HG02623 (cell line): ENCODE results near the gene PAK4.
"Not testable (repeated sequence)": the region's sequence is repeated elsewhere in the genome, so short reads cannot be mapped to it uniquely, and the experiment has no call there.

ENCODE experiments used
- ATAC-seq: cut with Tn5 transposase; IDR thresholded peaks from one replicate; pipeline ENCODE4 v1.9.1; 2021; ENCODE audit warnings: moderate library complexity; ENCODE audit not compliant: unreplicated experiment

PAK4 gene

GRCh38 chr19:39099341-39099740 lies 26.2 kb upstream of the PAK4 start:
- no peak for ATAC-seq

- ATAC-seq, result no peak
These were observed 25.0 kb upstream of the PAK4 start for GRCh38 chr19:39100500-39101166.

DNA sequence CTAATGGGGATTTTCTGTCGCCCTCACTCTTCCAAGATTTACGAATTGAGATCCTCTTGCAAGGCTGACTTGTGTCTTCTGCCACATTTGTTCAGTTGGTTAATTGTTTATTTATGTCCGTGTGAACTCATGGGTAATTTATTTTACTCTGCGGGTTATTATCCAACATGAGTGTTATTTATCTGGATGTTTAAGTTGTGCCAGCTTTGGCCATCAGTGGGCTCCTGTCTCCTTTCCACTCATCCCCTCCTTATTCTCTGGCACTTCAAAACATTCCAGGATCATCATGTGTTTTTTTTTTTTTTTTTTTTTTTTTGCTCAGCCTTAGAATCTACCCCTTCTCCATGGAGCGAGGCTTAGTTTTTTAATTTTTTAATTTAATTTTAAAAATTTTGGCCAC lies 22.4 kb upstream of the PAK4 start:
- ATAC-seq, result no peak

GRCh38 chr19:39104186-39104596 lies 21.4 kb upstream of the PAK4 start:
- no peak for ATAC-seq

DNA sequence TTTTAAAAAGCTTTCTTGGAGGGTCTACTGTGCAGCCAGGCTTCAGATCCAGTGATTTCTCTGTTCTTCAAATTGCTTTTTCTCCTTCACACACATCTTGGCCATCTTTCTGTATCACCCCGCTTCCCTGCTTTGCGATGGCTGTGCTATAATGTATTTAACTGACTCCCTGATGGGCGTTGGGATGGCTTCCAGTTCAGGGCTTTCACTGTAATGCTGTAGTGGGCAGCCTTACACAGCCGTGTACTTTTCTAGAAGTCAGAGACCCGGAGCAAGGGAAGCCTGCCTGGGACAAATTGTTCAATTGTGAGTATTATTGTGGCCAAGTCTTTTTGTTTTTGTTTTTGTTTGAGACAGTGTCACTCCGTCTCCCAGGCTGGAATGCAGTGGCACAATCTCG lies 19.4 kb upstream of the PAK4 start:
- ATAC-seq, result no peak

DNA sequence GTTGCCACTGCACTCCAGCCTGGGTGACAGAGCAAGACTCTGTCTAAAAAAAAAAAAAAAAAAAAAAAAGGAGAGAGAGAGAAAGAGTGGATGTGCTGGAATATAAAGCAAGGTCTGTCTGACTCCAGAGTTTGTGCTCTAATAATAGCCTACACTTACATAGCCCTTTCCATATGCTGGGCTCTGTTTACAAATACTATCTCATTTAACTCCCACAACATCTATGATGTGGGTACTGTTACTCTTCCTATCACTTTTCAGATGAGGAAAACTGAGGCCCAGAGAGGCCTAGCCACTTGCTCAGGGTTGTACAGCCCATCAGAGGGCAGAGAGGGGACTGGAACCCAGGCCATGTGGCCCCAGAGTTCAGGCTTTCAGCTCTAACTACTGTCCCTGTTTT lies 15.9 kb upstream of the PAK4 start:
- no peak for ATAC-seq

GRCh38 chr19:39110263-39110967 lies 15.2 kb upstream of the PAK4 start:
- ATAC-seq, result no peak

DNA sequence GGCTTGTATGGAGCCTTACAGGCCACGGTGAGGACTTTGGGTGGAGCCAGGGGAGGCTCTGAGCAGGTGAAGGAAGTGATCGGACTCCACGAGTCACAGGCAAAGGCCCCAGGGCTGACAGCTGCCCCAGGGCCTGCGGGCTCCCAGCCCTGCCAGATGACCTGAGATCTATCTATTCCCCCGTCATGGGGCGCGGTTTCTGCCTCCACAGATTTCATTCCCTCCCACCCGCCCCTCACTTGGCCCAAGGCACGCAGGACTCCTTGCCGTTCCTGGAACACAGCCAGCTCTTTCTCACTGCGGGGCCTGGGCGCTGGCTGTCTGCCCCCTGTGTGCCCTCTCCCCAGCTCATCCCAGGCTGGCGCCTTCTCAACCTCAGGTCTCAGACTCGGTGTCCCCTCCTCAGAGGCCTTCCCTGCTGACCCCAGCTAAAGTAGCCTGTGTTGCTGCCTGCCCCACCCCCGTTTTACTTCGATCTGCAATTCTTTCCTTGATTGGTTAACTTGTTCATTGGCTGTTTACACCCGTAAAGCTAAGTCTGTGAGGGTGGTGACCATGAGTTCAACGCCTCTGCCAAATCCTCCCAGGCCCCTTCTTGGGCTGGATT lies 13.9 kb upstream of the PAK4 start:
- ATAC-seq, result no peak

GRCh38 chr19:39112338-39112890 lies 13.2 kb upstream of the PAK4 start:
- no peak for ATAC-seq

GRCh38 chr19:39113199-39113598 lies 12.4 kb upstream of the PAK4 start:
- ATAC-seq, result no peak

DNA sequence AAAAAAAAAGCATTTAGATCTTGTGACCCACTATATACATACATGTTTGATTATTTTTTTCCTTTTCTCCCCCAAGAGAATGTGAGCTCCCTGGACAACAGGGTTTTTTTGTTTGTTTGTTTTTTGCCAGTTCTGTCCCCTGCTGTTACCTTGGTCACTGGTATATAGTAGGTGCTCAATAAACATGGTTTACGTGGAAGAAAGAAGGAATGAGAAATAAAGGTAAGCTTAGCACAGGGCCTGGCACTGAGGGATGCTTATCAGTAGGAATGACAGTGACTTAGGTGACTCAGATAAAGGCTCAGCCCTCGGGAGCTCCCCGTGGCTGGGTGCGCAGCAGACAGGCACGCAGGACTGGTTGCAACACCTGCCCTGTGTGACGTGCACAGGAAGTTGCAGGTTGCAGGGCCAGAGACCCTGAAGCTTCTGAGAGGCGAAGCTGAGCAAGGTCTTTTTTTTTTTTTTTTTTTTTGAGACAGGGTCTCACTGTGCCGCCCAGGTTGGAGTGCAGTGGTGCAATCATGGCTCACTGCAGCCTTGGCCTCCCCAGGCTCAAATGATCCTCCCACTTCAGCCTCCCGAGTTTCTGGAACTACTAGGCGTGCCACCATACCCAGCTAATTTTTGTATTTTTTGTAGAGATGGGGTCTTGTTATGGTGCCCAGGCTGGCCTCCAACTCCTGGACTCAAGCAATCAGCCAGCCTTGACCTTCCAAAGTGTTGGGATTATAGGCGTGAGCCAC lies 10.3 kb upstream of the PAK4 start:
- no peak for ATAC-seq

GRCh38 chr19:39117023-39117422 lies 8.6 kb upstream of the PAK4 start:
- ATAC-seq, result not testable (repeated sequence)

- ATAC-seq, result no peak
These were observed 5.8 kb upstream of the PAK4 start for GRCh38 chr19:39119830-39120229.

DNA sequence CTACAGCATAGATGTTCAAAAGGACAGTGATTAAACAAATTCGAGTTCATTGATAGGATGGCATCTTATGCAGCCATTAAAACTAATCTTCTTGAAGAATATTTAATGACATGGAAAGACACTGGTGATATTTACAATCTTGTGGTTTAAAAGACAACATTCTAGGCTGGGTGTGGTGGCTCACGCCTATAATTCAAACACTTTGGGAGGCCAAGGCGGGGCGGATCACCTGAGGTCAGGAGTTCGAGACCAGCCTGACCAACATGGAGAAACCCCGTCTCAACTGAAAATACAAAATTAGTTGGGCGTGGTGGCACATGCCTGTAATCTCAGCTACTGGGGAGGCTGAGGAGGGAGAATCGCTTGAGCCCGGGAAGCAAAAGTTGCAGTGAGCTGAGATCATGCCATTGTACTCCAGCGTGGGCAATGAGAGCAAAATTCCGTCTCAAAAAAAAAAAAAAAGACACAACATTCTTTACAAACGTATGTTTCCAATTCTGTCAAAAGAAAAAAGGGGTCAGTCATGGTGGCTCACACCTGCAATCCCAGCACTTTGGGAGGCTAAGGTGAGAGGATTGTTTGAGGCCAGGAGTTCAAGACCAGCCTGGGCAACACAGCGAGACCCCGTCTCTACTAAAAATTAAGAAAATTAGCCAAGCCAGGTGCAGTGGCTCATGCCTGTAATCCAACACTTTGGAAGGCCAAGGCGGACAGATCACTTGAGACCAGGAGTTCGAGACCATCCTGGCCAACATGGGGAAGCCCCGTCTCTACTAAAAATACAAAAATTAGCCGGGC lies 2.5 kb upstream of the PAK4 start:
- no peak for ATAC-seq

- ATAC-seq, result no peak
These were observed 1.3 kb upstream of the PAK4 start for GRCh38 chr19:39124136-39124764.

DNA sequence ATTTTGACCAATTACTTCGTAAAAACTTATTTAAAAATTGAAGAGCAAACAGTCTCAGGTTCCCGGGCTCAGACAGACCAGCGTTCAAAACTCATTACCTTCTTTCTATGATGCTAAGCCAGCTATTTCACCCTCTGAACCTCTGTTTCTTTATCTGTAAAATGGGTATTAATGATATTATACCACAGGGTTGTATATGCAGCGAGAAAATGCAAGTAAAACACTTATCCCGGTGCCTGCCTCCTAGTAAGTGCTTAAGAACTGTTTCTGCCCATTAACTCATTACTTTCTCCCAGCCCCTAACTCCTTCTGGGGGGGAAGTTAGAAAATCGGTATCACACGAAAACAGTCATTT lies 410 bp upstream of the PAK4 start:
- no peak for ATAC-seq

DNA sequence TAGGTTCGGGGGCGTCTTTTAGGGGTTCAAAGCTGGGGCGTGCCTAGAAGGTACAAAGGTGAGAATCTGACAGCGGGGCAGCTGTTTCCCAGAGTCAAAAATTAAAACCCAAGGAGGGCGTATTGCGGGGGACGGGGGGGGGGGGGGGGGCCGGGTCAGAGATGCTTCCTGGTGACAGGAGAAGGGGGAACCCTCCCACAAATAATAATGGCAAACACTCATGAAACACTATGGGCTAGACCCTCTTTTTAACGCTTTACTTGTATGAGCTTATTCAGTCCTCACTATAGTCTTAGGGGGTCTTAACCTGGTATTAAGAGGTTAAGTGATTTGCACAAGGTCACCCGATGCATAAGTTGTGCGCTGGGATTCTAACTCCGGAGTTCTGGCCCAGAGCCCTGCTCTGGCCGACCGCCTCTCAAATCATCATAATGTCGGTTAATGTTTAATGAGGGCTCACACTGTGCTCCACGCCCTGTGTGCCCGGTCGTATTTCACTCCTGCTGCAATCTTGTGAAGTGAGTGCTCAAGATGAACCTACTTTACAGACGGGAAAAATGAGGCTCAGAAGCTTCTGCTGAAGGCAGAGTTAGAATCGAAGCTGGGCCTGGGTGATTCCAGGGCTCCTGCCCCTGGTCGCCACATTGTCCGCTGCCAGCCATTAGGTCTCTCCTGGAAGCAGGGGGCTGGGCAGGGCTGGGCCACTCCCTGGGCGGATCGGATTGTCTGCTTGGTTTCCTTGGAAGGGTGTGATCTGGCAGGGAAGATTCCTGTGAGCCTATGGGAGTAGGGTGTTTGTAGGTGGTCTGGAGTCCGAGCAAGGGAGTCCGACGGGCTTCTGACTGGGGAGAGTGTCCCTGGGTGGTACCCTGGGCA lies 964 bp downstream of the PAK4 start:
- no peak for ATAC-seq

DNA sequence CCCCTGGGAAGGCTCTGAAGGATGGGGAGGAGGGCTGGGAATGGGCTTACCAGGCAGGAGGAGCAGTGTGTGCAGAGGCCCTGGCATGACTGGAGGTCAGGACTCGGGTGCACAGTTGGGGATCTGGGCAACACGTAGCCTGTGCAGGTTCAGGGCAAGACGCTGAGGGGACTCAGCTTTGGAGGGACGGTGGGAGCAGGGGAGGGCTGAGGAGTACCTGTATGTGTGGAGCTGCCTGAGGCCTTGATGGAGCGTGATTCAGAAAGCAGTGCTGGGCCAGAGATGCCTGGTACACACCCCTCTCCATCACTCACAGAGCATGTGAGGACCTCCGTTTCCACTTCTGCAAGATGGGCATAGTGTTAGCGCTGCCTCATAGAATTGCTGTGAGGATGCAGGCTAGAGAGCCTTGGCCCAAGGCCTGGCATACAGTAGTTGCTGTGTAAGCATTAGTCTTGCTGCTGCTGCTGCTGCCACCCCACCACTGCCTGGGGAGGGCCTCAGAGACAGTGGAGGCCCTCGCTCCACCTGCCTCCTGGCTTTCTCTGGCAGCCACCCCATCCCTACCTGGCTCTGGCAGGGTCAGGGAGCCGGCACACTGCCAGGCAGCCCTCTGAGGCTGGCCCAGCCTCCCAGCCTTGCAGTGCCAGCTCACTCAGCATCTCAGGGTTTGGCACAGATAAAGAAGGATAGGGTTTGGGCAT lies 2.4 kb downstream of the PAK4 start:
- no peak for ATAC-seq
